ENCODE results near the gene DEF6. TPM values are rescaled to one million over a fixed set of nuclear protein-coding genes. Genes with fewer than 3 reads are reported as not detected.

DEF6 gene
- total and polyA plus RNA-seq, 3 experiments from 2014 or later: 71.2 to 183 (median 73.0) TPM

- H3K9me3 Mint-ChIP-seq: no peaks in the 10 kb centered on the region
- DNase-seq: no peak
- H3K27ac ChIP-seq (ENCODE audit: low read depth, low read length): no peak overlapping the region
- no peak overlapping the region for H3K4me3 ChIP-seq (ENCODE audit: low read length)
- no peaks in the 10 kb centered on the region for H3K27me3 Mint-ChIP-seq
- H3K27me3 ChIP-seq (ENCODE audit: insufficient read depth, low read length, poor library complexity, severe bottlenecking): no peaks in the 10 kb centered on the region
- ChIA-PET POLR2A (no interaction called here), CTCF (interaction anchor here (1.1 to 13.7 kb wide), 6 partner anchors 9 to 442 kb away, joined by 3 to 295 read pairs (median 23); partner anchors contain the start of genes ARMC12, FANCE, PPARD and RPL10A)
- no peak overlapping the region for H3K4me3 Mint-ChIP-seq
- peak overlapping the region in 2 of 8 donors; percentile 4 to 47 for H3K27ac Mint-ChIP-seq
- H3K36me3 Mint-ChIP-seq: peaks cover 0 to 76% (median 16%) of the 10 kb centered on the region in 3 donors
- H3K4me1 ChIP-seq (ENCODE audit: insufficient read depth, low read length): peaks cover 20% of the 10 kb centered on the region
- no peaks in the 10 kb centered on the region for H3K9me3 ChIP-seq (ENCODE audit: low read length)
- peaks cover 22 to 27% (median 24%) of the 10 kb centered on the region in 3 donors for H3K4me1 Mint-ChIP-seq
- H3K36me3 ChIP-seq (ENCODE audit: insufficient read depth, low read length): peaks cover 17% of the 10 kb centered on the region
These were observed 2.6 kb upstream of the DEF6 start for GRCh38 chr6:35295036-35295435.

- H3K27me3 Mint-ChIP-seq: no peaks in the 10 kb centered on the region
These were observed 1.9 kb upstream of the DEF6 start for GRCh38 chr6:35295521-35296315.

GRCh38 chr6:35296931-35297600 is 552 bp upstream of the DEF6 start:
- Mint-ChIP-seq H3K4me1 (peaks cover 37 to 47% (median 45%) of the 10 kb centered on the region in 3 donors), H3K27me3 (no peaks in the 10 kb centered on the region), H3K27ac (peak overlapping the region; percentile 82 to 100 (median 92)), H3K4me3 (peak overlapping the region; percentile 81 to 93 (median 86)), H3K9me3 (no peaks in the 10 kb centered on the region), H3K36me3 (peaks cover 0 to 64% (median 13%) of the 10 kb centered on the region in 3 donors)
- Histone ChIP-seq H3K27ac (ENCODE audit: low read depth, low read length) (no peak overlapping the region), H3K4me3 (ENCODE audit: low read length) (peak overlapping the region; percentile 93), H3K36me3 (ENCODE audit: insufficient read depth, low read length) (peaks cover 6% of the 10 kb centered on the region), H3K9me3 (ENCODE audit: low read length) (no peaks in the 10 kb centered on the region), H3K27me3 (ENCODE audit: insufficient read depth, low read length, poor library complexity, severe bottlenecking) (no peaks in the 10 kb centered on the region), H3K4me1 (ENCODE audit: insufficient read depth, low read length) (peaks cover 40% of the 10 kb centered on the region)
- ChIA-PET CTCF (interaction anchor here (0.6 to 13.7 kb wide), 15 partner anchors 9 to 175 kb away, joined by 3 to 295 read pairs (median 7); partner anchors contain the start of genes FANCE, PPARD and RPL10A), POLR2A (interaction anchor here (1.0 to 1.8 kb wide), 7 partner anchors 13 to 155 kb away, joined by 3 to 7 read pairs (median 4); partner anchors contain the start of genes FANCE and PPARD)
- no peak for DNase-seq

More at GRCh38 chr6:35295521-35296315, 1.9 kb upstream of the DEF6 start:
- Mint-ChIP-seq H3K36me3 (peaks cover 0 to 74% (median 17%) of the 10 kb centered on the region in 3 donors), H3K4me3 (peak overlapping the region in 1 of 7 donors; percentile 36), H3K27ac (peak overlapping the region in 1 of 8 donors; percentile 52), H3K4me1 (peaks cover 29 to 33% (median 31%) of the 10 kb centered on the region in 3 donors), H3K9me3 (no peaks in the 10 kb centered on the region)
- peaks cover 27% of the 10 kb centered on the region for H3K4me1 ChIP-seq (ENCODE audit: insufficient read depth, low read length)
- H3K9me3 ChIP-seq (ENCODE audit: low read length): no peaks in the 10 kb centered on the region
- peaks cover 11% of the 10 kb centered on the region for H3K36me3 ChIP-seq (ENCODE audit: insufficient read depth, low read length)
- H3K27ac ChIP-seq (ENCODE audit: low read depth, low read length): no peak overlapping the region
- H3K4me3 ChIP-seq (ENCODE audit: low read length): no peak overlapping the region
- ChIA-PET CTCF (interaction anchor here (1.1 to 13.7 kb wide), 13 partner anchors 10 to 441 kb away, joined by 3 to 295 read pairs (median 7); partner anchors contain the start of genes ARMC12, FANCE, PPARD and RPL10A), POLR2A (interaction anchor here (1.2 to 1.4 kb wide), 2 partner anchors 21 to 154 kb away, joined by 4 to 5 read pairs; no protein-coding TSS in a partner anchor)
- DNase-seq: no peak
- no peaks in the 10 kb centered on the region for H3K27me3 ChIP-seq (ENCODE audit: insufficient read depth, low read length, poor library complexity, severe bottlenecking)

- Histone ChIP-seq H3K27me3 (ENCODE audit: insufficient read depth, low read length, poor library complexity, severe bottlenecking) (no peaks in the 10 kb centered on the region), H3K36me3 (ENCODE audit: insufficient read depth, low read length) (peaks cover 6% of the 10 kb centered on the region), H3K4me1 (ENCODE audit: insufficient read depth, low read length) (peaks cover 53% of the 10 kb centered on the region), H3K4me3 (ENCODE audit: low read length) (peak overlapping the region; percentile 93), H3K9me3 (ENCODE audit: low read length) (no peaks in the 10 kb centered on the region), H3K27ac (ENCODE audit: low read depth, low read length) (peak overlapping the region; percentile 86)
- peaks cover 0 to 59% (median 9%) of the 10 kb centered on the region in 3 donors for H3K36me3 Mint-ChIP-seq
- H3K4me1 Mint-ChIP-seq: peaks cover 51 to 63% (median 61%) of the 10 kb centered on the region in 3 donors
- no peaks in the 10 kb centered on the region for H3K9me3 Mint-ChIP-seq
- H3K4me3 Mint-ChIP-seq: peak overlapping the region; percentile 81 to 93 (median 86)
- CTCF ChIA-PET: interaction anchor here (0.6 to 13.7 kb wide), 15 partner anchors 8 to 439 kb away, joined by 3 to 295 read pairs (median 4); partner anchors contain the start of genes ARMC12, FANCE, PPARD and RPL10A
- H3K27me3 Mint-ChIP-seq: no peaks in the 10 kb centered on the region
- H3K27ac Mint-ChIP-seq: peak overlapping the region; percentile 90 to 100 (median 98)
- POLR2A ChIA-PET: interaction anchor here (1.4 to 1.8 kb wide), 3 partner anchors 11 to 154 kb away, joined by 3 to 7 read pairs (median 6); partner anchors contain the start of gene FANCE
- DNase-seq: peak in 1 of 5 donors; percentile 41
These were observed 1.1 kb downstream of the DEF6 start for GRCh38 chr6:35298625-35299140.

- Histone ChIP-seq H3K36me3 (ENCODE audit: insufficient read depth, low read length) (peaks cover 4% of the 10 kb centered on the region), H3K27me3 (ENCODE audit: insufficient read depth, low read length, poor library complexity, severe bottlenecking) (no peaks in the 10 kb centered on the region), H3K4me3 (ENCODE audit: low read length) (peak overlapping the region; percentile 93), H3K4me1 (ENCODE audit: insufficient read depth, low read length) (peaks cover 63% of the 10 kb centered on the region), H3K9me3 (ENCODE audit: low read length) (no peaks in the 10 kb centered on the region), H3K27ac (ENCODE audit: low read depth, low read length) (peak overlapping the region; percentile 86)
- Mint-ChIP-seq H3K4me3 (peak overlapping the region; percentile 81 to 93 (median 86)), H3K36me3 (peaks cover 0 to 59% (median 13%) of the 10 kb centered on the region in 3 donors), H3K27me3 (no peaks in the 10 kb centered on the region), H3K9me3 (no peaks in the 10 kb centered on the region), H3K4me1 (peaks cover 55 to 68% (median 65%) of the 10 kb centered on the region in 3 donors), H3K27ac (peak overlapping the region; percentile 90 to 100 (median 98))
- POLR2A ChIA-PET: interaction anchor here (1.2 to 2.8 kb wide), 2 partner anchors 11 to 28 kb away, joined by 3 to 16 read pairs; no protein-coding TSS in a partner anchor
- CTCF ChIA-PET: interaction anchor here (0.9 to 13.7 kb wide), 4 partner anchors 25 to 438 kb away, joined by 3 to 295 read pairs (median 76); partner anchors contain the start of genes ARMC12, FANCE and PPARD
- DNase-seq: peak in 1 of 5 donors; percentile 33
These were observed 2.1 kb downstream of the DEF6 start for GRCh38 chr6:35299674-35300073.

- peaks cover 55 to 78% (median 67%) of the 10 kb centered on the region in 3 donors for H3K4me1 Mint-ChIP-seq
- no peaks in the 10 kb centered on the region for H3K9me3 Mint-ChIP-seq
- H3K4me3 ChIP-seq (ENCODE audit: low read length): peak overlapping the region; percentile 93
These were observed 3.2 kb downstream of the DEF6 start for GRCh38 chr6:35300848-35301247.

More at GRCh38 chr6:35300848-35301247, 3.2 kb downstream of the DEF6 start:
- Histone ChIP-seq H3K27me3 (ENCODE audit: insufficient read depth, low read length, poor library complexity, severe bottlenecking) (no peaks in the 10 kb centered on the region), H3K4me1 (ENCODE audit: insufficient read depth, low read length) (peaks cover 72% of the 10 kb centered on the region), H3K9me3 (ENCODE audit: low read length) (no peaks in the 10 kb centered on the region), H3K36me3 (ENCODE audit: insufficient read depth, low read length) (no peaks in the 10 kb centered on the region), H3K27ac (ENCODE audit: low read depth, low read length) (no peak overlapping the region)
- Mint-ChIP-seq H3K27ac (peak overlapping the region; percentile 90 to 100 (median 98)), H3K27me3 (no peaks in the 10 kb centered on the region), H3K4me3 (peak overlapping the region; percentile 81 to 93 (median 86)), H3K36me3 (peaks cover 0 to 52% (median 13%) of the 10 kb centered on the region in 3 donors)
- ChIA-PET CTCF (interaction anchor here (0.7 to 13.7 kb wide), 7 partner anchors 9 to 196 kb away, joined by 3 to 295 read pairs (median 10); partner anchors contain the start of genes FANCE, PPARD and TEAD3), POLR2A (interaction anchor here (1.1 to 2.8 kb wide), 5 partner anchors 10 to 167 kb away, joined by 3 to 16 read pairs (median 6); partner anchors contain the start of genes FANCE and RPL10A)
- peak; percentile 39 to 75 (median 57) for DNase-seq
